HG03108 (cell line): ENCODE data around the gene NAA11.

ENCODE experiments used
- ATAC-seq: cut with Tn5 transposase; IDR thresholded peaks from one replicate; pipeline ENCODE4 v1.9.1; 2021; ENCODE audit warnings: moderate library complexity; ENCODE audit not compliant: unreplicated experiment

NAA11 gene

GRCh38 chr4:79325864-79326328 lies at the start of gene NAA11:
NAA11 (minus strand) TSS chr4:79326061; CDS start chr4:79325877, 184 bp downstream.
- no peak for ATAC-seq

DNA sequence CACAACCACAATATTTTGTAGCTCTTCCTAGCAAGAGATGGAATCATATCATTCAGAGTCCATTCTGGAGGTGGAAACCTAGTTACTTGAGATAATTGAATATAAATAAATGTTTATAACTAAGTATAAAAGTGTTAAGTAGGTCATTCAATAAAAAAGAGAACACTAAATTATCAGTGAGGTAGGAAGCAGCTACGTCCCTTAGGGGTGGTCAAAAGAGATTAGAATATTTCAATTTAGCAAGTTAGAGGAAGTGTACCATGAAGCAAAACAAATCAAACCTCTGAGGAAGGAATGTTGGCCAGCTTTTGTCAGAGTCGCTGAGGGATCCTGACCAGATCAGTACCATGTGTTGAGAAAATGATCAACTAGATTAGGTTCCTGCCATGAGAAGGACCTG lies 44.2 kb upstream of the NAA11 start:
- no peak for ATAC-seq

GRCh38 chr4:79367096-79367495 lies 41.2 kb upstream of the NAA11 start:
- ATAC-seq: no peak

DNA sequence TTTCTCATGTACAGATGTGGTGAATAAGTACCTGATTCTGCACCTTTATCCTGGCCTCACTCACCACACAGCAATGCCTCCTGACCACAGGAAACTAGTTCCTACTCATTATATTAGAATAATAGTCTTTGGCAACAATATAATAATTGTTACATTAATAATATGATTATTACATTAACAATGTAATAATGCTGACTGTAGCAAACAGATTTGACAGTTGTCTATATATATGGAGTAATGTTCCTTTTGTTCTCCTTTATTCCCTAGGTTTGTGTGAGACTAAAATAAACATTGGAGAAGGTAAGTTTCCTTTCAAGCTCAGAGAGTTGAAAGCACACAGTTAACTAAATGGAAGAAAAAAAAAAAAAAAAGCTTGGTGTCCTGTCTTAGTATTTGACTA lies 40.6 kb upstream of the NAA11 start:
- ATAC-seq: no peak

- no peak for ATAC-seq
Observed at GRCh38 chr4:79364061-79364460, 38.2 kb upstream of the NAA11 start.

GRCh38 chr4:79362626-79363025 lies 36.8 kb upstream of the NAA11 start:
- ATAC-seq: no peak

DNA sequence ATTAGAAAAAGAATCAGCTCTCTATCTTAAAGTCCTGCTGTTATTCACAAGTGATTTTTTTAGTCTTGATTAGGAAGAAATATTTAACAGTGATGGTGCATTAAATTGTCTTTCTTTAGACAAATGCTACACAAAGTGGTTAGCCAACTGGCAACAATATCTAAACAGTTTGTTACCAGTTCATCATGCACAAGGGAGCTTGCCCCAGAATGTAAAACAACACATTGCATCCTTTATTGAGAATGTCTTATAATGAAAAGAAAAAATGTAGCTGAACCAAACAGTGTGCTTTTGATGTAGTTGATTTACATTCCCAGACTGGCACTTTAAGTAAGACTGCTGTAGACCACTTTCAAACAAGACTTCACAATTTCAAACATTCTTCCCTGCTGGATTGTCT lies 34.1 kb upstream of the NAA11 start:
- no peak for ATAC-seq

DNA sequence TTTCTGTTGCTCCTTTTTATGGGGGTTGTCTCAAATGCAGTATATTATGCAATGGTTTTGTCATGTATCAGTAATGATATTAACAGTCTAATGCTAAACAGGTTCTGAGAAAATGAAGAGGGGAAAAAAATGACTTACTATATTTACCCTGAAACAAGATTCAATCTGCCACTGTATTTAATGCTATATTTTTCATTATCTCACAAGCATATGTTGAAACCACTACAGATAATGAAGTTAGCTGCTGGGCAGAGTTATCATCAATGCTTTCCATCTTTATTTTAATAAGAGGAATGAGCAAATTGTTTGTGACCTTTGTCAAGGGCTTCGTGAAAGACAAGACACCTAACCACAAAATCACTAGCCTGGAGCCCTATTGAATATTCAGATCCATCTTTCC lies 32.6 kb upstream of the NAA11 start:
- no peak for ATAC-seq

GRCh38 chr4:79357365-79357764 lies 31.5 kb upstream of the NAA11 start:
- no peak for ATAC-seq

DNA sequence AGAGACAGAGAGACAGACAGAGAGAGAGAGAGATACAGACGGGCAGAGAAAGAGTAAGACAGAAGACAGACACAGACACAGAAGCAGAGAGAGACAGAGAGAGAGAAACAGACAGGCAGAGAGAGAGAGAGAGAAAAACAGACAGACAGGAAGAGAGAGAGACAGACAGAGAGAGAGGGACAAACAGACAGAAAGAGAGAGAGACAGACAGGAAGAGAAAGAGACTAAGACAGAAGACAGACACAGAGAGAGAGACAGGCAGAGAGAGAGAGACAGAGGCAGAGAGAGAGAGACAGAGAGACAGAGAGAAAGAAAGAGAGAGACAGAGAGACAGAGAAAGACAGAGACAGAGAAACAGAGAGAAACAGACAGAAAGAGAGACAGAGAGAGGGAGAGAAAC lies 27.2 kb upstream of the NAA11 start:
- ATAC-seq: no peak

GRCh38 chr4:79348405-79348804 lies 22.5 kb upstream of the NAA11 start:
- no peak for ATAC-seq

GRCh38 chr4:79341893-79342653 lies 16.2 kb upstream of the NAA11 start:
- no peak for ATAC-seq

DNA sequence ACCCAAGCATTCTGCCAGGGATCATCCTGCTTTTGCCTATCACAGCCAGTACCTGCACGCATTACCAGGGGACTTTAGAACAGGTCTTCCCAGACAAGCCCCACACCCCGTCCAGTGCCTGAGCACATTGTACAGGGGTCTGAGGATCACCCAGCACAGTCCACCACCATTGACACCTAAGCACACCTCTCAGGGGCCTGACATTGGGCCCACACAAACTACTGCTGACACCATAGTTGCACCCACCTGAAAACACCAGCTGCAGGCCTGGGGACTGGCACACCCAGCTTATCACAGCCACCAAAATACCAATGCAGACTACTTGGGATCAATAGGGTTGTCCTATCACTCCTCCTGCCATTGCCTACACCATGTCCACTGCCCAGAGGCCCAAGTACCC lies 14.7 kb upstream of the NAA11 start:
- no peak for ATAC-seq

- no peak for ATAC-seq
Observed at GRCh38 chr4:79338148-79338547, 12.3 kb upstream of the NAA11 start.

GRCh38 chr4:79334783-79335182 lies 8.9 kb upstream of the NAA11 start:
- ATAC-seq: no peak

- no peak for ATAC-seq
Observed at GRCh38 chr4:79334341-79334740, 8.5 kb upstream of the NAA11 start.

GRCh38 chr4:79331126-79331876 lies 5.4 kb upstream of the NAA11 start:
- no peak for ATAC-seq

- no peak for ATAC-seq
Observed at GRCh38 chr4:79330720-79331119, 4.9 kb upstream of the NAA11 start.

GRCh38 chr4:79325436-79325835 lies 425 bp downstream of the NAA11 start:
- no peak for ATAC-seq

DNA sequence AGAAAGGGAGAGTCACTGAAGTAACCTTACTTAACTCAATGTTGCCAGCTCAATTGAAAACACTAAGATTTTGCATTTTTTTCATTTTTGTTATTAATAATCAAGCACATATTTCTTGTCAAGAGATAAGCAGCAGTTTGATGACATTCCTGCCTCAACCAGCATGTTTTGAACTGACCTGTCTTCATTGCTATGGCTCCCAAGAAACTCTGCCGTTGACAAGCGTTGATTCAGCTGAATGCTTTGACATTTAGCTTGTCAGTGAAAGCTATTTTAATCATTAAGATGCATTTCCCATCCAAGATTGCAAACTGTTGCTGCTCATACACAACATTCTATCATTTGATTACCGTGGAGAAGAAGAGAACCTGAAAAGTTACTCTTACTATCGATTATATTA lies 5.9 kb downstream of the NAA11 start:
- ATAC-seq: no peak

DNA sequence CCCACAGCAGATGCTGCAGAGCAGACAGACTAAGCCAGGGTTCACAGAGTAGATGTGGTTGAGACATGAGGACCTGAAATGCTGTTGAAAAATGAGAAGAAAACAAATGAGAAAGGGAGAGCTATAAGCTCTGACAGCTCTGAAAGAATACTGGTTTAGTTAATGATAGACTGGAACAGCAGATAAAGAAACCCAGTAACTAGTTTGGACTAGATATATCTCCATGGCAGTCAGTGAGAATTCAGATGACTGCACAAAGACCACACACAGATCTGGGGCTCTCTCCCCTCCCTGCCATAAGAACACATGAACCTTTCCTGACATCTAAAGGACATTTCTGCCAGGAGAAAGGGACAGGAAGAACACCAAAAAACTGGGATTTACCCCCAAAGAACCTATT lies 8.2 kb downstream of the NAA11 start:
- ATAC-seq: no peak

- ATAC-seq: no peak
Observed at GRCh38 chr4:79315891-79316290, 10.0 kb downstream of the NAA11 start.
